Measurements from ENCODE around the gene C1orf21.

Gene C1orf21

GRCh38 chr1:184445997-184446396 is 59.2 kb downstream of the C1orf21 start:
- DNase-seq (ENCODE audit: low read depth, low spot score) = no peak

- no peak for DNase-seq (ENCODE audit: low read depth, low spot score)
Observed at GRCh38 chr1:184447651-184448185, 60.9 kb downstream of the C1orf21 start.

GRCh38 chr1:184449916-184450315 is 63.1 kb downstream of the C1orf21 start:
- DNase-seq (ENCODE audit: low read depth, low spot score) = no peak

GRCh38 chr1:184455786-184456185 is 69.0 kb downstream of the C1orf21 start:
- no peak for DNase-seq (ENCODE audit: low read depth, low spot score)

- no peak for DNase-seq (ENCODE audit: low read depth, low spot score)
Observed at GRCh38 chr1:184456189-184456588, 69.4 kb downstream of the C1orf21 start.

- DNase-seq (ENCODE audit: low read depth, low spot score) = no peak
Observed at GRCh38 chr1:184457500-184457899, 70.7 kb downstream of the C1orf21 start.

GRCh38 chr1:184461321-184461720 is 74.5 kb downstream of the C1orf21 start:
- no peak for DNase-seq (ENCODE audit: low read depth, low spot score)

GRCh38 chr1:184462155-184462554 is 75.3 kb downstream of the C1orf21 start:
- DNase-seq (ENCODE audit: low read depth, low spot score) = no peak

- no peak for DNase-seq (ENCODE audit: low read depth, low spot score)
Observed at GRCh38 chr1:184462990-184463389, 76.2 kb downstream of the C1orf21 start.

GRCh38 chr1:184463680-184464079 is 76.9 kb downstream of the C1orf21 start:
- DNase-seq (ENCODE audit: low read depth, low spot score) = no peak

- no peak for DNase-seq (ENCODE audit: low read depth, low spot score)
Observed at GRCh38 chr1:184464757-184465156, 77.9 kb downstream of the C1orf21 start.

GRCh38 chr1:184465489-184466146 is 78.8 kb downstream of the C1orf21 start:
- DNase-seq (ENCODE audit: low read depth, low spot score) = no peak

- DNase-seq (ENCODE audit: low read depth, low spot score) = no peak
Observed at GRCh38 chr1:184467295-184467694, 80.5 kb downstream of the C1orf21 start.

GRCh38 chr1:184469396-184469795 is 82.6 kb downstream of the C1orf21 start:
- no peak for DNase-seq (ENCODE audit: low read depth, low spot score)

- no peak for DNase-seq (ENCODE audit: low read depth, low spot score)
Observed at GRCh38 chr1:184471686-184472085, 84.9 kb downstream of the C1orf21 start.

GRCh38 chr1:184472136-184472535 is 85.3 kb downstream of the C1orf21 start:
- no peak for DNase-seq (ENCODE audit: low read depth, low spot score)

GRCh38 chr1:184473176-184473966 is 86.5 kb downstream of the C1orf21 start:
- DNase-seq (ENCODE audit: low read depth, low spot score) = no peak

- no peak for DNase-seq (ENCODE audit: low read depth, low spot score)
Observed at GRCh38 chr1:184476187-184476586, 89.4 kb downstream of the C1orf21 start.

GRCh38 chr1:184479435-184480167 is 92.8 kb downstream of the C1orf21 start:
- DNase-seq (ENCODE audit: low read depth, low spot score) = no peak

- no peak for DNase-seq (ENCODE audit: low read depth, low spot score)
Observed at GRCh38 chr1:184480736-184481135, 93.9 kb downstream of the C1orf21 start.

GRCh38 chr1:184482136-184482535 is 95.3 kb downstream of the C1orf21 start:
- DNase-seq (ENCODE audit: low read depth, low spot score) = no peak

GRCh38 chr1:184483101-184483683 is 96.4 kb downstream of the C1orf21 start:
- DNase-seq (ENCODE audit: low read depth, low spot score) = no peak

All from activated naive CD8-positive, alpha-beta T cell treated with anti-CD3 and anti-CD28 coated beads, Interleukin-2, amount 50 U/mL, for 16 hours (primary cell).